Osteoblast (primary cell): Measurements from ENCODE around the gene CCR5AS.
"Not testable (repeated sequence)": the region's sequence is repeated elsewhere in the genome, so short reads cannot be mapped to it uniquely, and the experiment has no call there.

Experiments used
- DNase-seq: peaks from one replicate; pipeline ENCODE4 v3.0.0; 2011; ENCODE audit warnings: low spot score, mixed read lengths; ENCODE audit not compliant: insufficient read length; ENCODE audit errors: missing footprints
- H2AFZ ChIP-seq: 2 replicates; pipeline ENCODE4 v1.6.0; 2011; ENCODE audit warnings: mild to moderate bottlenecking, low read length
- H3K27ac ChIP-seq: 2 replicates; pipeline ENCODE4 v1.5.1; 2011; ENCODE audit warnings: mild to moderate bottlenecking, low read depth, low read length, moderate library complexity
- H3K27me3 ChIP-seq: 2 replicates; pipeline ENCODE4 v1.6.0; 2012; ENCODE audit warnings: mild to moderate bottlenecking, control low read depth, inconsistent platforms, low read length, moderate library complexity; ENCODE audit not compliant: insufficient read depth
- H3K36me3 ChIP-seq: 2 replicates; pipeline ENCODE4 v1.5.1; 2011; ENCODE audit warnings: mild to moderate bottlenecking, low read length, control low read depth, moderate library complexity; ENCODE audit not compliant: insufficient read depth
- H3K4me1 ChIP-seq: 2 replicates; pipeline ENCODE4 v1.5.1; 2011; ENCODE audit warnings: mild to moderate bottlenecking, low read length, control low read depth, moderate library complexity; ENCODE audit not compliant: insufficient read depth
- H3K4me2 ChIP-seq: 2 replicates; pipeline ENCODE4 v1.6.0; 2011; ENCODE audit warnings: mild to moderate bottlenecking, low read length; ENCODE audit not compliant: insufficient read depth
- H3K4me3 ChIP-seq: fragments of 200-600 bp; sonication (generic); 3 replicates; pipeline ENCODE4 v1.5.1; 2012; ENCODE audit warnings: mild to moderate bottlenecking, low read length, inconsistent platforms; ENCODE audit not compliant: insufficient read depth
- H3K79me2 ChIP-seq: 2 replicates; pipeline ENCODE4 v1.6.0; 2012; ENCODE audit warnings: mild to moderate bottlenecking, low read length, control low read depth, inconsistent platforms; ENCODE audit not compliant: insufficient read depth
- H3K9me3 ChIP-seq: 2 replicates; pipeline ENCODE4 v1.5.1; 2011; ENCODE audit warnings: low read depth, low read length, control low read depth
- H4K20me1 ChIP-seq: 2 replicates; pipeline ENCODE4 v1.6.0; 2012; ENCODE audit warnings: mild to moderate bottlenecking, low read length, control low read depth; ENCODE audit not compliant: insufficient read depth
- TF ChIP-seq, protein P1 (sequence below): IDR thresholded peaks from 2 replicates; pipeline ENCODE4 v1.5.1; 2011; ENCODE audit warnings: mild to moderate bottlenecking, low read depth, low read length, moderate library complexity; ENCODE audit errors: extremely low read depth

Gene CCR5AS

DNA sequence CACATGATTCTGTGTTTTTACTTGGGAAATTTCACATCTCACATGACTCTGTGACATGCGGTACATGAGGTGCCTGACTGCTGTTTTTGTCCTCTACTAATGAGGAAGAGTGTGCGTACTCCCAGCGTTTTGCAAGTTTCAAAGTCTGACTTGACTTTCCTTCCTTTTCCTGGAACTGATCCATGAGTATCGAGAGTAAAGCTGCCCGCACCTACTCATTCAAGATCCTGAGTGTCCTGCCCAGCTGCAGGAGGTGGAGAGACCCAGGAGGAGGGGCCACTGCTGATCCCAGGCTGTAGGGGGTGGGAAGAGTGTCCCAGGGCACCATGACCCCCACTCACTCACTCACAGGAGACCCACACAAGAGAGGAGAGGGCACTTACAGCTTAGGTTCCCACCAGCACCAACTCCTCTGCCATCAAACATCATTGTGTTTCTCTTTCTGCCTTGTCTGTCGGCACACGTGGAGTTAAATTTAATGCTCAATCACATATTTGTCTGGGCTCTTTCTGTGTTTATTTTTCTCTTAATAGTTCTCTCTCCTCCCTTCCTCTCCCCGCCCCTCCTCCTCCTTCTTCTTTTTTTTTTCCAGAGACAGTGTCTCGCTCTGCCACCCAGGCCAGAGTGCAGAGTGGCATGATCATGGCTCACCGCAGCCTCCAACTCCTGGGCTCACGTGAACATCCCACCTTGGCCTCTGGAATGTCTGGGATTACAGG, 1.4 kb downstream of the CCR5AS start:
- Histone ChIP-seq H3K79me2 (no peaks in the 10 kb centered on the region), H3K27ac (no peak overlapping the region), H3K4me1 (peaks cover 37% of the 10 kb centered on the region), H3K4me3 (no peak overlapping the region), H2AFZ (peak overlapping the region; percentile 63), H3K4me2 (peak overlapping the region; percentile 46), H3K27me3 (peaks cover 3% of the 10 kb centered on the region), H4K20me1 (no peaks in the 10 kb centered on the region), H3K9me3 (no peaks in the 10 kb centered on the region), H3K36me3 (no peaks in the 10 kb centered on the region)
- TF ChIP-seq, protein P1, sequence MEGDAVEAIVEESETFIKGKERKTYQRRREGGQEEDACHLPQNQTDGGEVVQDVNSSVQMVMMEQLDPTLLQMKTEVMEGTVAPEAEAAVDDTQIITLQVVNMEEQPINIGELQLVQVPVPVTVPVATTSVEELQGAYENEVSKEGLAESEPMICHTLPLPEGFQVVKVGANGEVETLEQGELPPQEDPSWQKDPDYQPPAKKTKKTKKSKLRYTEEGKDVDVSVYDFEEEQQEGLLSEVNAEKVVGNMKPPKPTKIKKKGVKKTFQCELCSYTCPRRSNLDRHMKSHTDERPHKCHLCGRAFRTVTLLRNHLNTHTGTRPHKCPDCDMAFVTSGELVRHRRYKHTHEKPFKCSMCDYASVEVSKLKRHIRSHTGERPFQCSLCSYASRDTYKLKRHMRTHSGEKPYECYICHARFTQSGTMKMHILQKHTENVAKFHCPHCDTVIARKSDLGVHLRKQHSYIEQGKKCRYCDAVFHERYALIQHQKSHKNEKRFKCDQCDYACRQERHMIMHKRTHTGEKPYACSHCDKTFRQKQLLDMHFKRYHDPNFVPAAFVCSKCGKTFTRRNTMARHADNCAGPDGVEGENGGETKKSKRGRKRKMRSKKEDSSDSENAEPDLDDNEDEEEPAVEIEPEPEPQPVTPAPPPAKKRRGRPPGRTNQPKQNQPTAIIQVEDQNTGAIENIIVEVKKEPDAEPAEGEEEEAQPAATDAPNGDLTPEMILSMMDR = no peak
- DNase-seq = peak; percentile 83

DNA sequence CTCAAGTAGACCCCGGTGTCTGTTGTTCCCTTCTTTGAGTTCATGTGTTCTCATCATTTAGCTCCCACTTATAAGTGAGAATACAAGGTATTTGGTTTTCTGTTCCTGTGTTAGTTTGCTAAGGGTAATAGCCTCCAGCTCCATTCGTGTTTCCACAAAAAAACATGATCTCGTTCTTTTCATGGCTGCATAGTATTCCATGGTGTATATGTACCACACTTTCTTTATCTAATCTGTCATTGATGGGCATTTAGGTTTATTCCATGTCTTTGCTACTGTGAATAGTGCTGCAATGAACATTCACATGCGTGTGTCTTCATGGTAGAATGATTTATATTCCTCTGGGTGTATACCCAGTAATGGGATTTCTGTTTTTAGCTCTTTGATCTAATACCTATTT, 4.0 kb downstream of the CCR5AS start:
- not testable (repeated sequence) for H3K27me3 ChIP-seq, H2AFZ ChIP-seq, DNase-seq, H3K27ac ChIP-seq, H3K36me3 ChIP-seq, H3K79me2 ChIP-seq, H3K9me3 ChIP-seq, H3K4me3 ChIP-seq, H4K20me1 ChIP-seq, H3K4me2 ChIP-seq
- H3K4me1 ChIP-seq = peaks cover 34% of the 10 kb centered on the region

DNA sequence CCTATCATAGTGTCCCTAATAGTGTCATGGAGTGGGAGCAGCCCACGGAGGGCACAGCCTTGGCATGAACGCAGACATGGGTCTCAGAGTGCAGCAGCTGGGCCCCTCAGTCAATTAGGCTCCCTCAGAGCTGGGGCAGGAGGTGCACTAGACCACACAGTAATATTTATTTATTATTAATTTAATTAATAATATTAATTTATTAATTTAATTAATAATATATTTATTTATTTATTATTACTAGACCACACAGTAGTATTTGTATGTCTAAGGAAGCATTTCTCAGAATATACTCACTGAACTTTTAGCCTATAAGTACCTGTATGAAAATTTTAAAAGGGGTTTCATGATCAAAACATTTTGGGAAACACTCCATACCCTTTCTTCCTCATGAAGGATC, 5.3 kb downstream of the CCR5AS start:
- TF ChIP-seq, protein P1 = no peak
- H3K27me3 ChIP-seq = peaks cover 6% of the 10 kb centered on the region
- no peaks in the 10 kb centered on the region for H3K79me2 ChIP-seq
- no peak overlapping the region for H2AFZ ChIP-seq
- no peak overlapping the region for H3K4me2 ChIP-seq
- H3K27ac ChIP-seq = no peak overlapping the region
- H3K9me3 ChIP-seq = no peaks in the 10 kb centered on the region
- no peaks in the 10 kb centered on the region for H3K36me3 ChIP-seq
- DNase-seq = no peak
- H3K4me1 ChIP-seq = peaks cover 21% of the 10 kb centered on the region
- no peak overlapping the region for H3K4me3 ChIP-seq
- no peaks in the 10 kb centered on the region for H4K20me1 ChIP-seq

DNA sequence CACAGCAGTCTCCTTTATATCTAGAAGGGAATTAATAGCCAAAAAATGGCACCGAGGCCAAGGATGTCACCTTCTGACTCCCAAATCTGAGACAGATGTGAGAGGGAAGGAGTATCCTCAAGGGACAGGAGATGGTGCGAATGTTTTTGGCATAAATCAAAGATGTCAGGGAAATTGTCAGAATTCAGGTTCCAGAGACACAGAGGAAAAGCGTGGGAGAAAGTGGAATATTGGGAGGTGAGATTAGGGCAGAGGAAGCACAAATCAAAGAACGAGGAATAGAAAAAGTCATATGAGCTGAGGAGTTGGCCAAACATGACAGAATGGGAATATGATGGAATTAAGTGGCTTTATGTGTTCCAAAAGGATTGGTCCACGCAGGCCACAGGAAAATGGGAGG, 6.0 kb downstream of the CCR5AS start:
- TF ChIP-seq, protein P1 = no peak
- no peak overlapping the region for H3K4me2 ChIP-seq
- H3K79me2 ChIP-seq = no peaks in the 10 kb centered on the region
- no peak overlapping the region for H3K27ac ChIP-seq
- no peaks in the 10 kb centered on the region for H3K36me3 ChIP-seq
- H3K27me3 ChIP-seq = peaks cover 6% of the 10 kb centered on the region
- DNase-seq = no peak
- no peaks in the 10 kb centered on the region for H4K20me1 ChIP-seq
- no peaks in the 10 kb centered on the region for H3K9me3 ChIP-seq
- H2AFZ ChIP-seq = no peak overlapping the region
- H3K4me1 ChIP-seq = peaks cover 21% of the 10 kb centered on the region
- H3K4me3 ChIP-seq = no peak overlapping the region
